ENCODE measurements around the gene POR. TPM values are rescaled to one million over a fixed set of nuclear protein-coding genes. Genes with fewer than 3 reads are reported as not detected.
"Not testable (repeated sequence)": the region's sequence is repeated elsewhere in the genome, so short reads cannot be mapped to it uniquely, and the experiment has no call there.

POR gene
- total RNA-seq, 4 donors from 2014 or later = 37.8 to 71.4 (median 63.6) TPM

DNA sequence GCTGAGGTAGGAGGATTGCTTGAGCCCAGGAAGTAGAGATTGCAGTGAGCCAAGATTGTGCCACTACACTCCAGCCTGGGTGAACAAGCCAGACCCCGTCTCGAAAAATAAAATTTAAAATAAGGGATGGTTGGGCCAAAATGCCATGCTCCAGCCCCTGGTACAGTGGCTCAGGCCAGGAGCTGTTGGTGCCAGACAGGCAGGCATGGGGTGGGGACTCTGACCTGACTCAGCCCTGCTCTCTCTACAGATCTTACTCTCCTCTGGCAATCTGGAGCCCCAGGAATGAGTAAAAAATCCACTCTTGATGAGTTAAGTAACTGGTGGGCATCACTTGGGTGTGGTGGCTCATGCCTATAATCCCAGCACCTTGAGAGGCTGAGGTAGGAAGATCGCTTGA is 87.9 kb downstream of the POR start:
- no peak for DNase-seq (ENCODE audit: extremely low spot score)
- Histone ChIP-seq H3K36me3 (peaks cover 15 to 47% (median 34%) of the 10 kb centered on the region in 4 donors), H3K27me3 (no peaks in the 10 kb centered on the region), H3K4me1 (no peaks in the 10 kb centered on the region), H3K27ac (replicated peaks in 1 of 4) (no peak overlapping the region), H3K4me3 (no peak overlapping the region), H3K9me3 (no peaks in the 10 kb centered on the region)
- WGBS = 95% methylated on average over 3 of the region's 3 CpGs
- TF ChIP-seq POLR2AphosphoS5 (IDR thresholded peaks at IDR 0.05) (no peak), POLR2A (IDR thresholded peaks at IDR 0.05; ENCODE audit: low read depth) (no peak), CTCF (IDR thresholded peaks at IDR 0.05) (no peak), EP300 (IDR thresholded peaks at IDR 0.05) (no peak)
- intact Hi-C loops (cut with DNase I) = no loop called here

GRCh38 chr7:76003351-76003750 is 88.4 kb downstream of the POR start:
- H3K9me3 ChIP-seq = no peaks in the 10 kb centered on the region
- no peak for DNase-seq (ENCODE audit: extremely low spot score)
- WGBS = 91% methylated on average over 9 of the region's 10 CpGs
- no peaks in the 10 kb centered on the region for H3K4me1 ChIP-seq
- TF ChIP-seq POLR2AphosphoS5 (IDR thresholded peaks at IDR 0.05) = no peak
- TF ChIP-seq POLR2A (IDR thresholded peaks at IDR 0.05; ENCODE audit: low read depth) = no peak
- no peak for TF ChIP-seq EP300 (IDR thresholded peaks at IDR 0.05)
- no peak for TF ChIP-seq CTCF (IDR thresholded peaks at IDR 0.05)
- intact Hi-C loops (cut with DNase I) = no loop called here
- no peaks in the 10 kb centered on the region for H3K27me3 ChIP-seq
- H3K27ac ChIP-seq (replicated peaks in 1 of 4) = no peak overlapping the region
- no peak overlapping the region for H3K4me3 ChIP-seq
- peaks cover 15 to 47% (median 34%) of the 10 kb centered on the region in 4 donors for H3K36me3 ChIP-seq

DNA sequence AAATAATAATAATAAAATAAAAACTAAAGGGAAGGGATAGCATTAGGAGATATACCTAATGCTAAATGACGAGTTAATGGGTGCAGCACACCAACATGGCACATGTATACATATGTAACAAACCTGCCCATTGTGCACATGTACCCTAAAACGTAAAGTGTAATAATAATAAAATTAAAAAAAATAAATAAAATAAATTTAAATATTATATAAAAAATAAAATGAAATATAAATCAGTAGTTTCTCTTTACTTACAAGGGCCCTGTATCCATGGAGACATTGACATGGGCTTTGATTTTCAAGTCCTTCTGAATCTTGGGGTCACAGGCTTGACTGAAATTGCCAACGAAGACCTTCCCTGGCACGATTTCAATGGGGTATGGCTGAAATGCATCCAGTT is 90.0 kb downstream of the POR start:
- H3K27me3 ChIP-seq; intact Hi-C loops (cut with DNase I); H3K9me3 ChIP-seq; H3K27ac ChIP-seq (replicated peaks in 1 of 4); DNase-seq (ENCODE audit: extremely low spot score); H3K4me3 ChIP-seq: not testable (repeated sequence)
- Histone ChIP-seq H3K36me3 (peaks cover 15 to 43% (median 33%) of the 10 kb centered on the region in 4 donors), H3K4me1 (peaks cover 0 to 15% (median 8%) of the 10 kb centered on the region in 4 donors)
- WGBS = 86% methylated on average over 4 of the region's 4 CpGs

- no peak overlapping the region for H3K27ac ChIP-seq (replicated peaks in 1 of 4)
- intact Hi-C loops (cut with DNase I) = no loop called here
Measured at GRCh38 chr7:76008156-76008687, 93.3 kb downstream of the POR start.

More at GRCh38 chr7:76008156-76008687, 93.3 kb downstream of the POR start:
- DNase-seq (ENCODE audit: extremely low spot score) = no peak
- H3K27me3 ChIP-seq = no peaks in the 10 kb centered on the region
- peaks cover 17 to 37% (median 28%) of the 10 kb centered on the region in 4 donors for H3K4me1 ChIP-seq
- H3K36me3 ChIP-seq = peaks cover 14 to 29% (median 16%) of the 10 kb centered on the region in 4 donors
- WGBS = 75% methylated on average over 8 of the region's 8 CpGs
- no peaks in the 10 kb centered on the region for H3K9me3 ChIP-seq
- TF ChIP-seq CTCF (IDR thresholded peaks at IDR 0.05) (no peak), POLR2A (IDR thresholded peaks at IDR 0.05; ENCODE audit: low read depth) (no peak), EP300 (IDR thresholded peaks at IDR 0.05) (no peak), POLR2AphosphoS5 (IDR thresholded peaks at IDR 0.05) (no peak)
- no peak overlapping the region for H3K4me3 ChIP-seq

Data from esophagus muscularis mucosa (tissue), 4 donors.